ENCODE data around the gene PVALEF. TPM values are rescaled to one million over a fixed set of nuclear protein-coding genes. Genes with fewer than 3 reads are reported as not detected.

PVALEF gene
- total RNA-seq, 4 donors from 2014 or later, result not detected

GRCh38 chr17:81212365-81212764 is 47.1 kb downstream of the PVALEF start:
- Histone ChIP-seq H3K27ac (no peak overlapping the region), H3K27me3 (no peaks in the 10 kb centered on the region), H3K4me1 (no peaks in the 10 kb centered on the region), H3K9me3 (no peaks in the 10 kb centered on the region), H3K36me3 (peaks cover 0 to 21% of the 10 kb centered on the region in 2 donors), H3K4me3 (no peak overlapping the region)
- WGBS, 2 donors (ENCODE audit: low coverage in 1 of 2), result 84 to 90% methylated on average over 4 to 7 of the region's 9 CpGs
- TF ChIP-seq POLR2A (IDR thresholded peaks at IDR 0.05), result no peak
- no peak for TF ChIP-seq CTCF (IDR thresholded peaks at IDR 0.05)
- TF ChIP-seq POLR2AphosphoS5 (IDR thresholded peaks at IDR 0.05), result no peak
- no peak for TF ChIP-seq EP300 (IDR thresholded peaks at IDR 0.05)
- no peak for ATAC-seq

DNA sequence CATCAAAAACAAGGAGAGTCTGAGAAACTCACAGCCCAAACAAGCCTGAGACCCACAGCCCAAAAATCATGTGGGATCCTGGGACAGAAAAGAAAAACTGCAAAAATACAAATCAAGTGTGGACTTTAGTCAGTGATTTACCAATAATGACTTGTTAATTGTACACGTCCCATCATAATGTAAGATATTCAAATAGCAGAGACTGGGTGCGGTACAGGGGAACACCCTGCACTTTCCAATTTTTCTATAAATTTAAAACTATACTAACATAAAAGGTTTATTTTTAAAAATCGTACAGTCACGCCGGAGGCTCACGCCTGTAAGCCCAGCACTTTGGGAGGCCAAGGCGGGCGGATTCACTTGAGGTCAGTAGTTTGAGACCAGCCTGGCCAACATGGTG is 48.7 kb downstream of the PVALEF start:
- no peak overlapping the region for H3K4me3 ChIP-seq
- 92 to 95% methylated on average over 6 to 8 of the region's 8 CpGs for WGBS, 2 donors (ENCODE audit: low coverage in 1 of 2)
- ATAC-seq, result no peak
- no peaks in the 10 kb centered on the region for H3K4me1 ChIP-seq
- no peaks in the 10 kb centered on the region for H3K9me3 ChIP-seq
- H3K36me3 ChIP-seq, result peaks cover 0 to 22% of the 10 kb centered on the region in 2 donors
- no peak overlapping the region for H3K27ac ChIP-seq
- no peak for TF ChIP-seq CTCF (IDR thresholded peaks at IDR 0.05)
- H3K27me3 ChIP-seq, result no peaks in the 10 kb centered on the region

- ATAC-seq, result no peak
- no peaks in the 10 kb centered on the region for H3K9me3 ChIP-seq
- peaks cover 0 to 34% of the 10 kb centered on the region in 2 donors for H3K36me3 ChIP-seq
- H3K4me1 ChIP-seq, result peaks cover 5 to 15% (median 12%) of the 10 kb centered on the region in 3 donors
- no peak overlapping the region for H3K4me3 ChIP-seq
- no peak for TF ChIP-seq POLR2A (IDR thresholded peaks at IDR 0.05)
- no peak for TF ChIP-seq CTCF (IDR thresholded peaks at IDR 0.05)
- TF ChIP-seq POLR2AphosphoS5 (IDR thresholded peaks at IDR 0.05), result no peak
- TF ChIP-seq EP300 (IDR thresholded peaks at IDR 0.05), result no peak
- H3K27me3 ChIP-seq, result no peaks in the 10 kb centered on the region
- WGBS, 2 donors (ENCODE audit: low coverage in 1 of 2), result 87% methylated on average over 7 to 14 of the region's 18 CpGs
- no peak overlapping the region for H3K27ac ChIP-seq
Measured at GRCh38 chr17:81217491-81217890, 52.2 kb downstream of the PVALEF start.

- no peak for TF ChIP-seq CTCF (IDR thresholded peaks at IDR 0.05)
- TF ChIP-seq POLR2AphosphoS5 (IDR thresholded peaks at IDR 0.05), result no peak
- TF ChIP-seq POLR2A (IDR thresholded peaks at IDR 0.05), result no peak
- no peak for TF ChIP-seq EP300 (IDR thresholded peaks at IDR 0.05)
- Histone ChIP-seq H3K36me3 (peaks cover 0 to 34% of the 10 kb centered on the region in 2 donors), H3K27ac (no peak overlapping the region), H3K27me3 (no peaks in the 10 kb centered on the region), H3K4me3 (no peak overlapping the region), H3K4me1 (peaks cover 5 to 20% (median 14%) of the 10 kb centered on the region in 3 donors), H3K9me3 (no peaks in the 10 kb centered on the region)
- 100% methylated on average over 2 of the region's 13 CpGs; no CpG with 5 or more reads in 1 of the 2 donors for WGBS, 2 donors (ENCODE audit: low coverage in 1 of 2)
- ATAC-seq, result no peak
Measured at GRCh38 chr17:81218459-81218858, 53.2 kb downstream of the PVALEF start.

DNA sequence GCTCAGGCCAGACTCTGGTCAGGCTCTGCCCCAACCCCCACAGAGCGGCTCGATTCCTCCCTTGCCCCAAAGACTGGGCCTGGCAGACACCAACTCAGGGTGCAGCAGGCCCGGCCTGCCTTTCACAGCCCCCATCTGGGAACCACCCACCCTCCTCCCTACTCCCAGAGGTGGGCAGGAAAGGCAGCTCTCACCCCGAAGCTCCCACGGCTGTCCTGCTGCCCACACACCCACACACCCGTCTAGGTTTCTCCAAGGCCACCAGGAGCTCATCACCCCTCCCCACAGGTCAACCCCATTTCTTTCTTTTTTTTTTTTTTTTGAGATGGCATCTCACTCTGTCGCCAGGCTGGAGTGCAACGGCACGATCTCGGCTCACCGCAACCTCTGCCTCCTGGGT is 53.7 kb downstream of the PVALEF start:
- H3K27me3 ChIP-seq, result no peaks in the 10 kb centered on the region
- no peak overlapping the region for H3K4me3 ChIP-seq
- WGBS, 2 donors (ENCODE audit: low coverage in 1 of 2), result 93 to 100% methylated on average over 1 to 3 of the region's 11 CpGs
- peaks cover 0 to 34% of the 10 kb centered on the region in 2 donors for H3K36me3 ChIP-seq
- no peak overlapping the region for H3K27ac ChIP-seq
- no peaks in the 10 kb centered on the region for H3K9me3 ChIP-seq
- TF ChIP-seq EP300 (IDR thresholded peaks at IDR 0.05), result no peak
- TF ChIP-seq POLR2A (IDR thresholded peaks at IDR 0.05), result no peak
- TF ChIP-seq POLR2AphosphoS5 (IDR thresholded peaks at IDR 0.05), result no peak
- no peak for TF ChIP-seq CTCF (IDR thresholded peaks at IDR 0.05)
- no peak for ATAC-seq
- H3K4me1 ChIP-seq, result peaks cover 5 to 25% (median 17%) of the 10 kb centered on the region in 3 donors

Data from gastroesophageal sphincter (tissue), 4 donors.